ENCODE results near the gene SLC25A34.

DNA sequence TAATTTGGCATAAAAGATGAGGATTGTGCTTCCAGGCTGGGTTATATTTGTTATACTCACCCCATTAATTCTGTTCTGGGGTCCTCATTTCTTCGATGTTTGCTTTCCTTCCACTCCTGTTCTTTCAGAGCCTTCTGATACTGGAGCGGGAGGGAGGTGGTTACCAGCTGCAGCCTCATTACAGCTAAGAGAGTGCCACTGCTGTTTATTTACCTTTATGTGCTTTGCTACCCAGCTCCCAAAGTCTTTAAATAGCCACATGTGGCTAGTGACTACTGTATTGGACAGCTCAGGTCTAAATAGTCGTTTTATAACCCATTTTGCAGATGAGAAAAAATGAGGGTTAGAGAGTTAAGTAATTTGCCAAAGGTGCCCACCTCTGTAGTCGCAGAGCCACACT is 26.8 kb upstream of the SLC25A34 start:
- TF ChIP-seq, protein P1, sequence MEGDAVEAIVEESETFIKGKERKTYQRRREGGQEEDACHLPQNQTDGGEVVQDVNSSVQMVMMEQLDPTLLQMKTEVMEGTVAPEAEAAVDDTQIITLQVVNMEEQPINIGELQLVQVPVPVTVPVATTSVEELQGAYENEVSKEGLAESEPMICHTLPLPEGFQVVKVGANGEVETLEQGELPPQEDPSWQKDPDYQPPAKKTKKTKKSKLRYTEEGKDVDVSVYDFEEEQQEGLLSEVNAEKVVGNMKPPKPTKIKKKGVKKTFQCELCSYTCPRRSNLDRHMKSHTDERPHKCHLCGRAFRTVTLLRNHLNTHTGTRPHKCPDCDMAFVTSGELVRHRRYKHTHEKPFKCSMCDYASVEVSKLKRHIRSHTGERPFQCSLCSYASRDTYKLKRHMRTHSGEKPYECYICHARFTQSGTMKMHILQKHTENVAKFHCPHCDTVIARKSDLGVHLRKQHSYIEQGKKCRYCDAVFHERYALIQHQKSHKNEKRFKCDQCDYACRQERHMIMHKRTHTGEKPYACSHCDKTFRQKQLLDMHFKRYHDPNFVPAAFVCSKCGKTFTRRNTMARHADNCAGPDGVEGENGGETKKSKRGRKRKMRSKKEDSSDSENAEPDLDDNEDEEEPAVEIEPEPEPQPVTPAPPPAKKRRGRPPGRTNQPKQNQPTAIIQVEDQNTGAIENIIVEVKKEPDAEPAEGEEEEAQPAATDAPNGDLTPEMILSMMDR (conservative IDR thresholded peaks at IDR 0.05; ENCODE audit: low read length) = no peak
- TF ChIP-seq EZH2phosphoT487 (IDR thresholded peaks at IDR 0.05; ENCODE audit: borderline replicate concordance) = no peak
